HG03439 (cell line): Measurements from ENCODE around the gene ASB16.

ENCODE experiments used
- ATAC-seq: cut with Tn5 transposase; IDR thresholded peaks from one replicate; pipeline ENCODE4 v1.9.1; 2021; ENCODE audit warnings: mild to moderate bottlenecking, moderate library complexity; ENCODE audit not compliant: unreplicated experiment

Gene ASB16

DNA sequence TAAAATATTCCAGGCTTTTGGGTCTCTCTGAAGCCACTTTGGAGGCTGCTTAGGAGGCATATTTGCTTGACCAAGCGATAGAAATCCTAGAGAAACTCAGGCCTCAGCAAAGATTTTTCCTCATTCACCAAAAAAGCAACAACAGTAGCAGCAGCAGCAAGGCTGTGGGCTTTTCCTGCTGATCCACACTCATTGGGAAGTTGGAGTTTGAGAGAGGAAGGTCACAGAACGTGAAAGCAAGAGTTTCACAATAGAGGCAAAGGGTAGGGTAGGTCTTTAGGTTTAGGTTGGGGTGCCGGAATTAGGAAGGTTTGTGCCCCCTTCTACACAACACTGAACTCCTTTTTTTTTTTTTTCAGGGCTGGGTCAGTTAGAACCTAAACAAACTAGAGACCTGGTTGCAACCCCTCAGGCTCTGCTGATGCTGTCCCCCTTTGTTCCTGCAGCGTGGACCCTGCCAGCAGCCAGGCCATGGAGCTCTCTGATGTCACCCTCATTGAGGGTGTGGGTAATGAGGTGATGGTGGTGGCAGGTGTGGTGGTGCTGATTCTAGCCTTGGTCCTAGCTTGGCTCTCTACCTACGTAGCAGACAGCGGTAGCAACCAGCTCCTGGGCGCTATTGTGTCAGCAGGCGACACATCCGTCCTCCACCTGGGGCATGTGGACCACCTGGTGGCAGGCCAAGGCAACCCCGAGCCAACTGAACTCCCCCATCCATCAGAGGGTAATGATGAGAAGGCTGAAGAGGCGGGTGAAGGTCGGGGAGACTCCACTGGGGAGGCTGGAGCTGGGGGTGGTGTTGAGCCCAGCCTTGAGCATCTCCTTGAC, 18.3 kb downstream of the ASB16 start:
- no peak for ATAC-seq

DNA sequence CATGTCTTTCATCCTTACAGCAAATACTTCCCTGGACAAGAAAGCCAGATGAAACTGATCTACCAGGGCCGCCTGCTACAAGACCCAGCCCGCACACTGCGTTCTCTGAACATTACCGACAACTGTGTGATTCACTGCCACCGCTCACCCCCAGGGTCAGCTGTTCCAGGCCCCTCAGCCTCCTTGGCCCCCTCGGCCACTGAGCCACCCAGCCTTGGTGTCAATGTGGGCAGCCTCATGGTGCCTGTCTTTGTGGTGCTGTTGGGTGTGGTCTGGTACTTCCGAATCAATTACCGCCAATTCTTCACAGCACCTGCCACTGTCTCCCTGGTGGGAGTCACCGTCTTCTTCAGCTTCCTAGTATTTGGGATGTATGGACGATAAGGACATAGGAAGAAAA, 20.0 kb downstream of the ASB16 start:
- ATAC-seq: no peak

DNA sequence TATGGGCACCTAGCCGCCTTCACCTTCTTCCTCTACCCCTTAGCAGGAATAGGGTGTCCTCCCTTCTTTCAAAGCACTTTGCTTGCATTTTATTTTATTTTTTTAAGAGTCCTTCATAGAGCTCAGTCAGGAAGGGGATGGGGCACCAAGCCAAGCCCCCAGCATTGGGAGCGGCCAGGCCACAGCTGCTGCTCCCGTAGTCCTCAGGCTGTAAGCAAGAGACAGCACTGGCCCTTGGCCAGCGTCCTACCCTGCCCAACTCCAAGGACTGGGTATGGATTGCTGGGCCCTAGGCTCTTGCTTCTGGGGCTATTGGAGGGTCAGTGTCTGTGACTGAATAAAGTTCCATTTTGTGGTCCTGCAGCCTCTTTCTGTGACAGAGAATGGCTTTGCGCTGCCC, 20.9 kb downstream of the ASB16 start:
- no peak for ATAC-seq

DNA sequence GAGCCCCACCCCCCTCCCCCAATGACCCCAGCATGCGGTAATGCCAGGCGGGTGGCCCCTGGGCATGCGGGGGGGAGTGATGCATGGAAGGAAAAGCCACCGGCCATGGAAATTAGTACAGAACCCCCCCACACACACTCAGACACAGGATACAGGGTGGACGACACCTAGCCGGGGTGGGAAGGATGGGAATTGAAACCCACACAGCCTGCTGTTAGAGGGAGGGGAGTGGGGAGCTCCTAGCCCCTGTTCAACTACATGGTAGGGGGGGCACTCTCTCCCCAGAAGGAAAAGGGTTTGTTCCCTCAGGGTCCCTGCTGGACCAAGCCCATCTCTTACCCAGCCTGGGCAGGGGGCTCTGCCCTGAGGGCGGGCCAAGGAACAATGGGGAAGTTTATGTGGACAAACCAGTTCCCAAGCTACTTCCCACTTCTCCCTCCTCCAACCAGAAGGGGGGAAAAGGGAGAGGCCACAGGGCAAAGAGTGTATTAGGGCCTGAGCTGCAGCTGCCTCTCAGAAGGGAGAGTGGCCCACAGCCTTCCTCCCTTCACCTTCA, 21.5 kb downstream of the ASB16 start:
- ATAC-seq: no peak

DNA sequence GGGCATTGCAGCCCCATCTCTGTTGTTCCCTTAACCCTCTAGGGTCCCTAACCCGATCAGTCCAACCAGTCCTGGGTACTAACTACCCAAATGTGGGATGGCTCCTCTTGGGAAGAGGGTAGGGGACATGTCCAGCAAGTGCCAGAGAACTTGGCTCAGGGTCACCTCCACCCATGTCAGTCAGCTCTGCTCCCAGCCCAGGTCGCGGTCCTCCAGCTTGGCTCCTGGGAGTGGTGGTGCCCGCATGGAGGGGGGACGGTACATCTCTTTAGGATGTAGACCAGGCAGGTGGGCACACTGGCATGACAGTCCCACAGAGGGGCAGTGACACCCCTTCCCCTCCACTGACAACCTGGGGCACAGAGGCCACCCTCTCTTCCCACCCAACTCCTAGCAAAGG, 22.2 kb downstream of the ASB16 start:
- ATAC-seq: no peak

DNA sequence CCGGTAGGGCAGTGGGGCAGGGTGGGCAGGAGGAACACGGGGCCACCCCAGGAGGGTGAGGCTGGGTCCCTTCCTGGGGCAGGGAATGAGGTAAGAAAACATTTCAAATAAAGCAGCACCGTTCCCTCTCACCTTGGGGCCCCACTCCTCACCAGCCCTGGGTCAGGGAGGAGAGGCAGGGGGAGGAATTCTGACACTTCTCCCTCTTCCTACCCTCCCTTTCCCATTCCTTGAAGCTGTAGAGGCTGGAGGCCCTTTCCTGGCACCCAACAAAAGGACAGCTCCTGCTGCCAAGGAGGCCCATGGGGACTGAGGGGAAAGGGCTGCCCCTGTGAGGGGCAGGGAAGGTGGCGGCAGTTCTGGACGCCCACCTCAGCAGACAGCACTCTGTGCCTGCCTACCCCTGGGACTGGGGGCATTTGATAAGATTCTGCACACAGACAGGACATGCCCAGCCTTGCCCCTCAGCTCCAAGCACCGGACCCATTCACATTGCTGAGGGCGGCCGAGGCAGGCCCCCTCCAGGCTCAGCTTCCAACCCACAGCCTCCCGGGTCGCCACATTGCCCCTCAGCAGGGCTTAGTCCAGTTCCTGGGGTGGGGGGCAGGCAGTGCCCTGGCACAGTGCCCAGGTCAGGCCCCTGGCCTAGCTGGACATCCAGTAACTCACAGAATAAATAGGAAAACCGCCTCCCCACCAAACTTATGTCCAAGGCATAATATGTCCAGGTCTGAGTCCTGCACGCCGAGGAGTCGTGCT, 23.0 kb downstream of the ASB16 start:
- no peak for ATAC-seq

DNA sequence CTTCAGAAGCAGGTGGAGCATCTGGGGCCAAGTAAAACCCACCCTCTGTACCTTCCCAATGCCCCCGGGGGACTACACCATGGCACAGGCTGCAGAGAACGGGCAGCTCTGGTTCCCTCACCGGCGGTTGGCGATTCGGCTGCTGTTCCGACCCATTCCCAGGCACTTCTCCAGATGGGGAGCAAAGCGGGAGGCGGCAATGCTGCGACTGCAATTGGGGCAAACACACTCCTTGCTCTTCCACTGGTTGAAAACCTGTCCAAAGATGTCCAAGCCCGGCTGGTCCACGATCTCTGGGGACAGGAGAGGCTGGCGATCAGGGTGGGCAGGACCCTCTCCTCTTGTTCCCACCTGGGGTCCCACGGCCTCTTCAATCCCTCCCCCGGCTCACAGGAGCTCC, 26.6 kb downstream of the ASB16 start:
- ATAC-seq: no peak

DNA sequence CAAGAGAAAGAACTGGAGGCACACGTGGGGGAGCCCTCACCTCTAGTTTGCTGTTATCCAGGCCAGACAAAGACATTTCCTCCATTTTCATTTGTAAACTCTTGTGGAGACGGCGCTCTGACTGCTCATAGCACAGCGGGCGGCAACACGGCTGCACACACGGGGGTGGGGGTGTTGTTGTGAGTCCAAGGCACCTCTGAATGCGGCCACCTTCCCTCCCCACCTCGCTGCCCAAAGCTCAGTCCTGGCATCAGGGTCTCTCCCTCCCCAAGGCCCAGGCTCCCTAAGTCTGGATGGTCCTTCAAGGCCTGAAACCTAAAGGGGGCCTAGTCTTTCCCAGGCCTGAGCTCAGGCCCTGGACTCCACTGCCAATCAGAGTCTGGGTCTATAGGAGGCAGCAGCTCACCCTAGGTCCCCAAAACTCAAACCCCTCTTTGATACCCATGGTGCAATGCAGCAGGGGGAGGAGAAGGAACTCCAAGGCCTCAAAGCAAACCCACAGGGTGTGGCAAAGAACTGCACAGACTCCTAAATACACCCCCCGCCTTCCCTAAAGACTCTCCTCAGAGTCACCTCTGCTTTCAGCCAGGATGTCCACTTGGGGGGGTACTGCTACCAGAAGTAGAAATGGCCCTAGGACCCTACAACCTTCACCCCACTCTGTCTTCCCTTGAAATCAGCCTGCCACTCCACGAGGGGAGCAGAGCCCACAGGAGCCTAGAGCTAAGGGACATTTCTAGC, 27.6 kb downstream of the ASB16 start:
- no peak for ATAC-seq

DNA sequence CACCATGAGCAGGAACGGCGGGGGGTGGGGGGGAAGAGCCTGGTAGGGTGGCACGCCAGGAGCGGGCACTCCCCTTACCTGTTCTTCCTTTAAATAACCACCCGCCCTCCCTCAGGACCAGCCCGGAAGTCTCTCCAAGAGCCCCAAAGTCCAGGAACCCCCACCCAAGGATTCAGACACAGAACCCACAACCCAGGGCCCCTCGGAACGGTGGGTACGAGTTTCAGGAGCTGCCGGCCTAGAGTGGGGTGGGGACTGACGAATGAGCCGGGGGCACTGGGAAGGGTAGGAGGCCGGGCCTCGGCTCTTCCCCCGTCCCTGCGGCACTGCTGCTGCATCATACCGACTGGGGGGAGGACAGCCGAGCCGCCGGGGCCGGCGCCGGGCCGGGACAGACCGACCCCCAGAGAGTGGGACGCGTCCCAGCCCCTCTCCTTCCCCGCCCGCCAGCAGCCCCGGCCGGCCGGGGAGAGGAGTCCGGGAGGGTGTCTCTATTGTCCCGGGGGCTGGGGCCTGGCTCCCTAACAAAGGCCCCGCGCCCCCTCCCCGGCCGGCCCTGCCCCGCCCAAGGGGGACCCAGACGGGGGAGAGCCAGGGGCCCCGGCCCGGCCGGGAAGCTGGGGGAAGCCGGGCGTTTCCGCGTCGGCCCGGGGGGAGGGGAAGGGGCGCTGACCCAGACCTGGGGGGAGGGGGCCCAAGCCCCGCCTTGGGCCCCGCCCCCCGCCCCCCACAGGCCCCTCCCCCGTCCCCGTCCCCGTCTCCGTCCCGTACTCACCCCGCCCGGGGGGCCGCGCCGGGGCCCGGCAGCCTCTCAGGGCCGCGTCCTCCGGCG, 28.4 kb downstream of the ASB16 start:
- peak; percentile 6 for ATAC-seq

DNA sequence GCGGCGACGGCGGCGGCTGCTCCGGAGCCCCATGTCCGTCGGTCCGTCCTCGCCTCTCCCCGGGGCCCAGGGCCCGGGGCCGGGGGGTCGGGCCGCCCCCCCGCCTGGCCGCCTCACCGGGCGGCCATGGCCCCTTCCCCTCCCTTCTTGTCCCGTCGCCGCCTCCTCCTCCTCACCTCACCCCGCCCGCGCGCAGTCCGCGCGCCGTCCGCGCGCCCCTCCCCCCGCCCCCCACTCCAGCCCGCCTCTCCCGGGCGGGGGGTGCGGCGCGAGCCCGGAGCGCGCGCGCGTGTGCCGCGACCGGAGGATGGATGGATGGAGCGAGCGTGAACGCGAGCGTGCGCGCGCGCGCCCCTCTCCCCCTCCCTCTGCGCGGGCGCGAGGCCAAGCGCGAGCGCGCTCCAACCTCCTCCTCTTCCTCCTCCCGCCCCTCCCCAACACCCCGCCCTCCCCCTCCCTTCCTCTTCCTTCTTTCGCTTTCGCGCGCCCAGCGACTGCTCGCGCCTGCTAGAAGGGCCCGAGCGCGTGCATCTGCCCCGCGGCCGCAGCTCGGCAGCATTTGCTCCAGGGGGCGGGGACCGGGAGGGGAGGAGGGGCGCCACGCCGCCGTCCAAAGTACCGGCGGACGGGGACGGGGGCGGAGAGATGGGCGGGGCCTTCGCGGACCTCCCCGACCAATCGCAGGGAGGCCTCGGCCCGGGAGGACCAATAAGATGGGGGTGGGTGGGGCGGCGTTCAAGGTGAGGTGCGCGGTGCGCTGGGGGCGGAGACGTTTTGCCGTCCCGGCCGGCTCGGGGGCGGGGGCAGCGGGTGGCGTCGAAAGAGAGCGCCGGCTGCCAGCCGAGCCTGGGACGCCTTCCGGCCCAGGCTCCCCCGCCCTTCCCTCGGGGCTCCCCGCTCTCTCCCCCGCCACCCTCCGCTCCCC, 29.3 kb downstream of the ASB16 start, which contains the start of gene ATXN7L3:
Gene ATXN7L3, minus strand, starts transcription at position 332 of the 925 bp plus-strand sequence. CDS start 1,814 bp downstream, outside the sequence.
- peak; percentile 63 for ATAC-seq

DNA sequence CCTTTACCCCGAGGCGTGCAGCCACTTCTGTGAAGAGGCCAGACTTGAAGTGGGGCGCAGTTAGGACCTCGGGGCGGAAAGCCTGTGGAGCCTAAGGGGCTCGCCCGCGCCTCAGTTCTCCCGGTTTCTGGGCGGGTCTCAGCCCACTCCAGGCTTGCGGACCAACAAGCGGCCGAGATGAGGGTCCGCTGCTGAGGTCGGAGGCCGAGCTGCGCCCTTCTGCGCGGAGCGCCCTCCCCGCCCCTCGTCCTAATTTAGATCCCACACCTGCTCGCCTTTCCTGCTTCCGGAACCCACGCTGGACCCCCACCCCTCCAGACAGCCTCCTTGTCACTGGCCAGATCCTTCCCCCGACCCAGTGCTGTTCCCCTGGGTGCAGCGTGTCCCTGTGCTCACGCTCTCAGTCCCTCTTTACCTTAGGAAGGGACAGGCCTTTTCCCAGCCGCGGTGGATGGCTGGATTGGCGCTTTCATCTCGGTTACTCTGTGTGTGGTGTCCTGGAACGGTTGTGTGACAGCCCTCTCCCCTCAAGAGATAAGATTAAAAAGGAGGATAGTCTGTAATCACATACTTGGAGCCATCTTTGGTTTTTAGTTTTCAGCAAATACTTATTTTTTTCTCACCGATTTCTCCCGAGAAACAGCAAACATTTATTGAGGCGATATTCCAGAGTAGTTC, 30.1 kb downstream of the ASB16 start:
- ATAC-seq: no peak

DNA sequence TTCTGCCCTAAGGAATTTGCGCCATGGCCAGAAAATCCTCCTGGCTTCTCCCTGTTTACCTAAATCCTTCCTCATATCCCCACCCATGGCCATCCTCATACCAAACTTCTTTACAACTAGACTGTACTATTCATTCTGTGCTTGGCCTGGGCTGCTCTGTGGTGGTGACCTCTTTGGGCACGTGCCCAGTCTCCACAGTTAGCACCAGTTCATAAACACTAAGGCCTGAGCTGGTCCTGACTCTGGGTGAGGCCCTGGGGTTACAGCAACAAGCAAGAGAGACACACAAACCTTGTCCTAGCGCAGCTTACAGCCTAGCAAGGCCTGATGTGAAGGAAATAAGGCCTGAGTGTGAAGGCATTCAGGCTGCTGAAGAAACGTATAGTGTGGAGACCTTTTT, 32.3 kb downstream of the ASB16 start:
- no peak for ATAC-seq

DNA sequence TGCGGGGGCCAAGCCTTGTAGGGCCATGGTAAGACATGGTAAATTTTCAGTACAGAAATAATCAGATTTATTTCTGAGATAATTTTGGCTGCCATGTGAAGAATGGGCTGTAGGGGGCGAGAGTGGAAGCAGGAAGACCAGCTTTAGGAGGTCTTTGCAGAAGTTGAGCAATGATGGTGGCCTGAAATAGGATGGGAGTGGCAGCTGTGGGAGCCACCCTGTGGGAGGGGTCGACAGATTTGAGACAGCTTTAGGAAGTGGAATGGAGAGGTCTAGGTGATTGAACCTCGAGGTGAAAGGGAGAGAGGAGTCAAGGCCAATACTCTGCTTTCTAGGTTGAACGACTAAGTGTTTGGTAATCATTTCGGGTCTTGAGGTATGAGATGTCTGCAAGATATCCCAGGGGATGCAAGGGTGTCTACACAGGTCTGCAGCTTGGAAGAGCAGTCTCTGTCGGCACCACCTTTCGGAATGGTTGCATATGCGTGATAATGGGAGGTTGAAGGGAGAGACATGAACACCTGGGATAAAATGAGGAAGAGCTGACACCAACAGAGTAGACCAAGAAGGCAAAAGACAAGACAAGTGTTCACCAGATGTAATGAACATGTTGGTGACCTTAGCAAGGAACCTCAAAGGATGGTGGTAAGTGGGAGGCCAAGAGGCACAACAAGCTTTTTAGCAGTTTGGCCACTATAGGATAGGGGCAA, 33.4 kb downstream of the ASB16 start:
- ATAC-seq: no peak

DNA sequence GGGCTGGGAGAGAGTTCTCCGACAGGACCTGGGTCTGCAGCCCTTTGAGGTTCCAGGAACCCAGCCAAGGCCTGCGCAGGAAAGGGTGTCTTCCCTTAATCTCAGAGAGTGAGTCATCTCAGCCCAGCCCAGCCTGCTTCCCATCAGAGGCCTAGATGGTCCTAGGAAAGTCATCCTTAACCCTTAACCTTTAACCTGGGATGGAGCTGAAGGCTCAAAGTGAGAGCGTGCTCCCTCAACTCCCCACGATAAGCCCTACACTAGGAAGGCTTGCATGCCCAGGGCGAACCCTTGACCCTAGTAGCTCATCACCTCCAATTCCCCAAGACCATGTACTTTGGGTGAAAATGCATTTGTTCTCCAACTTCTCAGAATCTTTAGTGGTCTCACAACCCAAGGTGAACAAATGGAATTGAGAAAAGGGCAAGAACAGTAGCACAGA, 34.0 kb downstream of the ASB16 start:
- ATAC-seq: no peak

DNA sequence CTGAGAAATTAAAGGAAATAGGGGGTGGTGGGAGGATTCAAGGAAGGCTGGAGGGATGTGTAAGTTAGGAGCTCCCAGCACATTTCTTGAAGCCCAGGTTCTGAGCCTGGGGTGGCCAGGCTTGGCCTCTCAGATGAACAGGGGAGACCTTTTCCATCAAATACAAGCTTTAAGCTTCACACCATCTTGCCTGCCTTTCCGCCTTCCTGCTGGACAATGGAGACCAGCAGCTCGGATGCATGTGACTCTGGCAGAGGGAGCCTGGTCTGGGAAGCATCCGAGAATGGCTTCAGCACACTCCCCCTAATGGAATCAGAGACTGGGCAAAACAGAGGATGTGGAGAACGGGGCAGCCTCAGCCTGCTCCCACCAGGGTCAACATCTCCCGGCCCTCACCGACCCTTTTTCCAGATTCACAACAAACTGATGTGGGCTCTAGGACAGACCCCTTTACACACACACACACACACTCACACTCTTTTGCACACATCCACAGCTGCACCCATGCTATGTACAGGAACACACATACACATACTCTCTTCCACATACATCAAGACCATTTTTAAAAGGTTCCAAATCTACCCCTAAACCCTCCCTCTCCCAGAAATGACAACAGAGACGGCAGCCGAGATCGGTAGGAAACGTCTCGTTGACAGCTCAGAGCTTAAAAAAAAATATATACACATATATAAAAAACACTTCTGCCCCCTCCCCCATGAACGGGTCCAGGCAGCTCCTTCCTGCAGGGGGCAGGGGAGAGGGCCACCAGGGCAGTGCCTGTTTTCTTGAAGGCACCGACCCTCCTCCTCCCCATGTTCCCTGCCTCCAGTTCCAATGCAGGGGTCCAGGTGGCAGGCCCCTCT, 35.7 kb downstream of the ASB16 start:
- no peak for ATAC-seq

DNA sequence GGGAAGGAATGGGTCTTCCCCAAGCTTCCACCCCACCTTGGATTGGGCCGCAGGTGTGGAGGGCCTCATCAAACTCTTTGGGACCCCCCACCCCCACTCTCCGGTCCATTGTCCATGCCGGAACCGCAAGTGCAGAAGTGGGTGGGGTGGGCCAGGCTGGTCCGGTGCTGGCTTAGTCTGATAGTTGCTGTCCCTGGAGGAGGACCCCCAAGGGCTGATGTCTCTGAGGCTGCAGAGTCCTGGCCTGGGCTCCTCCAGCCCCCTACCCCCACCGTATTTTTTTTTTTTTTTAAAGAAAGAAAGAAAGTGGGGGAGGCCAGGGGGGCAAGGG, 36.3 kb downstream of the ASB16 start:
- no peak for ATAC-seq

DNA sequence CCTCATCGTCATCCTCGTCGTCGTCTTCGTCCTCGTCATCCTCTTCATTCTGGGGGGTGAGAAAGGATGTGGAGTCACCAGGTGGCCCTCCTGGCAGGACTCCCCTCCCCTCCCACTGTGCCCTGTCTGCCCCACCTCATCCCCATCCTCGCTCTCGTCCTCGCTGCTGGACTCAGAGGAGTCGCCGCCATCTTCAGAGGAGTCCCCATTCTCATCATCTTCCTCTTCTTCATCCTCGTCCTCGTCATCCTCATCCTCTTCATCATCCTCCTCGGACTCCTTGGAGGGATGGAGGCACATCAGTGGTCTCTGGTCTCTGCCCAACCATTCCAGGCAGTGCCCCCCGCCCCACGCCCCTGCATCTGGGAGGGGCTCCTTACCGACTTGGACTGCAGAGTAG, 36.8 kb downstream of the ASB16 start:
- no peak for ATAC-seq
